Erythroblast (primary cell): Measurements from ENCODE around the gene TMEM108.

Source experiments
- DNase-seq, 2 experiments: peaks; one replicate each; lab custom pipeline; 2025; lab: John Stamatoyannopoulos, UW
- GATA1 ChIP-seq: IDR thresholded peaks from 2 replicates; pipeline ENCODE4 v1.6.1; 2011; ENCODE audit warnings: low read depth, mild to moderate bottlenecking, control low read depth, low read length, moderate library complexity
- POLR2A ChIP-seq: IDR thresholded peaks from 2 replicates; pipeline ENCODE4 v1.6.1; 2011; ENCODE audit warnings: mild to moderate bottlenecking, low read length

TMEM108 gene

DNA sequence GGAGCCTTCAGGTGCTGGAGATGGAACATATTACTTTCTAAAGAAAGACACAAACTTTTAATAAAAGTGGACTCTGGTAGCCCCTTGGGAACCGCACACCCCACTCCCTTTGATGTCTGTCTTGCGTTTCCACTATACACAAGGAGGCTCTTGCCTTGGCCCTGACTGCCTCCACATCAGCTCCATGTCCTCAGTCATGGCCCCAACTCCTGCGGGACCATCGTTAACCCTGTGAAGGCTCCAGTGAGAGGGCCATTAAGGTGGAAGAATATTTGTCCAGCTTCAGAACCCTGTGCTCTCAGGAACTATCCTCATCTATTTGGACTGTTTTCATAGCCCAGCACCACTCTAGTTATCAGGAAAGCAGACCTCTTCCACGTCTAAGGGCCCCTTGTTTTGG is 345.6 kb downstream of the TMEM108 start:
- TF ChIP-seq POLR2A (no peak), GATA1 (no peak)
- DNase-seq: no peak

DNA sequence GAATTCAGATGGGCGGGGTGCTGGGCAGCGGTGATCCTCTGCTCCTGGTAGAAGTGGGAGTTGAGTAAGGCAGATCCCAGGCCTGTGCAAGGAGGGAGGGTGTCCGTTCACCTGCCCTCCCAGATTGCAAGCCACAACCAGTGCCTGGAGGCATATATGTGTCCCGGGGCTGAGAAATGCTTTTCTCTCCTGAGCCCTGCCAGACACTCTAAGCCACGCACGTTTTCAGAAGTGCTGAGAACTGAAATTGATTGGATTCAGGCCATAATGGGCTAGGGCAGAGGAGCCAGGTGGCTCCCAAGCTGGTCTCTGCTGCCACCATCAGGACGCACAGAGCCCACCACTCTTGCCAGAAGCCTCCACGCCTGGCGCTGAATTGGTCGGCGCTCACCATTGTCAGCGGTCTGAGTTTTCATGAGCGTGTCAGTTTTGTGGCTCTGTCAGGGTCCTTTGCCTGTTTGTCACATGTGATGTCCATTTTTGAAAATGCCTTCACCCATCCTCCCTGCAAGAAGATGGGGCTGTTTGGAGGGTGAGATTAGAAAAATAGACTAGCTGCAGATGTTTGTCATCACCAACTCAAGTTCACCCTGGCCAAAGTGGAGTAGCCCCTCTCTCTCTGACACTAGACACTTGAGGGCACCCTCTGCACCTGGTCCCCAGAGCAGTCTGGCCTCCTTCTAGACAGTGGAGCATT is 346.3 kb downstream of the TMEM108 start:
- no peak for TF ChIP-seq GATA1
- no peak for TF ChIP-seq POLR2A
- DNase-seq: peak; percentile 33 to 45

DNA sequence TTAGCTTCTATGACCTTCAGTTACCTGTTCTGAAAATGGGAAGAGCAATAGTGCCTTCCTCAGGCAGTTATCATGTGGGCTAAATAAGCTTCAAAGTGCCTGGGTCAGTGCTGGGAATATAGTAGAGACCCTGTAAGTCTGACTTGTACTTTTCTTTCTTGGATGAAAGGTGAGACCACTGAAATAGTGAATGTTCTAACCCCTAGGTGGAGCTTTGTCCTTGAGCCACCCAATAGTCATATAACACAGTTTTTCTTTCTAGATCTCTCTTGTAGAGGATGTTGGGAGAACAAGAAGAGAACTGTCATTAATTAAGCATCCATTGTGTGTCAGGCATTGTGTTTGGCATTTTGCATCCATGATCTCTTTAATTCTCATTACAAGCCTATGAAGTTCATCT is 348.7 kb downstream of the TMEM108 start:
- DNase-seq: no peak
- no peak for TF ChIP-seq POLR2A
- TF ChIP-seq GATA1: no peak

DNA sequence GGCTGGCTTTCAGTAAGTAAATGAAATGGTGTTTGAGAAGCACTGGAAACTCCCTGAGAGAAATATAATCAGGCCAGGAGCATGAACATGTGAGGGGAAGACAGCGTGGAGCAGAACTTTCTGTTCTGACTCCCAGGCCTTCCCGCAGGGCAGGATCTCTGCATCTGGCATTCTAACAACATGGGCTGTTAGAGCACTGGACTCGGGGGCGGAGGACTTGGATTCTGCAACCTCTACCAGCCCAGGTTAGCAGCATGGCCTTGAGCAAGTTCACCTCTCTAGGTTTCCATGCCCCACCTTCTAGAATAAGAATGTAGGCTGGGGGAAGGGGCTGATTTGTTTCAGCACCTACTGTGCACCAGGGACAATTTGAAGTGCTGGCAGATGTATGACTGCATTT is 349.1 kb downstream of the TMEM108 start:
- DNase-seq: no peak
- no peak for TF ChIP-seq GATA1
- no peak for TF ChIP-seq POLR2A

DNA sequence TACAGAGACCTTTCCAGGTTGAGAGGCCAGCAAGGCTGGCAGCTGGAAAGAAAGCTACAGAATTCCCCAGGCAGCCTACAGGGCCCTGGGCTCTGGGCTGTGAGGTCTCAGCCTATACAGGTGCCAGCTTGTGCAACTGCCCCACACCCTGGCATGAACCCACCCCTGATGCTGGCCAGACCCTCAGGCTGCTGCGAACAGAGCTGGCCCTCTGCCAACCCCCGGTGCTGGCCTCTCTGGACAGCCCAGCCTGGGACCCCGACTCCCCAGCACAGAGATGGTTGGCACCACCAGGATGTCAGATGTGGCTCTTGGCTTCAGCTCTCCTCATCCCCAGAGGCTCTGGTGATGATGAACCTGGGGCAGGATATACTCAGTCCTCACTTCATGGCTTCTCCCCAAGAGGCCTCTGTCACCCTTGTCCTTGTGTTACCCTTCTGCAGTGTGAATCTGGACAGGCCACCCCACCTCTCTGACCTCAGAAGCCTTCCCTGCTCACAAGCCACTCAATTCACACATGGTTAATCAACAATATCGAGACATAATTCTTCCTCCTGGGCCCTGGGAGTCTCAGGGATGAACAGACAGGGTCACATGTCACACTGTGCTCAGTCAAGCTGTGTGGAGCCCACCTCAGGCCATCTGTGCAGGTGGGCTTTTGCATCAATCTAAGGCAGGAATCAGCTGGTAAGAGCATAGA is 350.7 kb downstream of the TMEM108 start:
- TF ChIP-seq POLR2A: no peak
- no peak for TF ChIP-seq GATA1
- DNase-seq: no peak

DNA sequence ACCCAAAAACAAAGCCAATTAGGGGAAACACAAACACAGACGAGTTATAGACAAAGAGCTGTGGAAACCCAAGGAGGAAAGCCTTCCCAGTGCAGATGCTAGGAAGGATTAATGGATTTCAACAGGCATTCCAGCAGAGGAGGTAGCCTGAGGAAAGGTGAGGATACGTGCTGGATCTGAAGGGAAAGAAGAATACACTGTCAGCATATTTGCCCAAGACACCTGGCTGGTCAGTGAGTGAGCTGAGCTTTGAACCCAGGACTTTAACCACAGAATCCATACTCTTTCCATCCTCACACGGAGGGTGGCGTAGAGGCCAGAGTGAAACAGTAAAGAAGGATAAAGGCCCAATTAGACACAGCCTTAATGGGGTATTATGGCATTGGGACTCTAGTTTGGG is 352.5 kb downstream of the TMEM108 start:
- no peak for DNase-seq
- TF ChIP-seq GATA1 (no peak), POLR2A (no peak)

DNA sequence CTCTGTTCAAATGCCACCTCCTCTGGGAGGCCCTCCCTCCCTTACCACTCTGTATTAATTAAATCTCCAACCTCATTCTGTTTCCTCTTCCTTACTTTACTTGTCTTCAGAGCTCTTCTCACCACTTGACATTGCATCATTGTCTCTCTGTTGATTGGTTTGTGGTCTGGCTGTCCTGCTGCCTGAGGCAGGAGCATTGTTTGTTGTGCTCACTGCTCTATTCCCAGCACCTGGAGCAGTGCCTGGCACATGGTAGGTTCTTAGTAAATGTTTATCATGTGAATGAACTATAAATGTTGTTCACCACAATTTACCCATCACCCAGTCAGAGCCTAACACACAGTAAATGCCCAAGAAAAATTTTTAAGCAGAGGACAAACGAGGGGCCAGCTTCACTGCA is 355.0 kb downstream of the TMEM108 start:
- DNase-seq: no peak

DNA sequence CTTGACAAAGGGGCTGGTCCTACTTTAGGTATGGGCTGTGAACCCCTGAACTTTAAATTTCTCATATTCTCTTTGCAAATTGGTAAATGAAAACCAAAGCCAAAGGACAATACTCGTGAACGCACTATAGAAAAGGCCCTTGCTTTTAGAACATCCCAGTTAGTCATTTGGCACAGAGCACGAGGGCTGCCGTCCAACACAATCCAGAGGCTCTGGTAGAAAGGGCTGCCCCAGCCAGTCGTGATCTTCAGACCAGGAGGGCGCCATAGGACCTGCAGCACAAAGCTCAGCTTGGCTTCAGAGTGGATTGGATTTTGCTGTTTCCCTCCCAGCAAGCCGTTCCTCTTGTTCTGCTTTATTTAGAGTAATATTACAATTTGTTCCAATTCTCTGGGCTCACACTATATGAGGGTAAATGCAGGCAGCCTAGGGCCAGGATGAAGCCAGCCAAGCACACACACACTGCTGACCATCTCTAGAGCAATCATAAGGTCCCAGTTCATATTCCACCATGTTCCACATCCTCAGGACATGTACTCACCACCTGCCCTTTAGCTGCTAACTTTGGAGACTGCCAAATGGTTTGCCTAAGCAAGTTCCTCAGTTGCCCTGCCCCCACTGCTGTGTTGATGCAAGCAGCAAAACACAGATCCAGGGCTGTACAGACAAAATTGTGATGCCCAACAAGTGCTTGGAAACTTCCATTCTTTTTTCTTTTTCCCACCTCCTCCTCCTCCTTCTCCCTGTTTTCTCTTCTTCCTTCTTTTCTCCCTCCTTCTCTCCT is 355.7 kb downstream of the TMEM108 start:
- TF ChIP-seq GATA1: no peak
- TF ChIP-seq POLR2A: no peak
- no peak for DNase-seq

More for the DNA sequence above, 355.0 kb downstream of the TMEM108 start:
- TF ChIP-seq POLR2A: no peak
- TF ChIP-seq GATA1: no peak

DNA sequence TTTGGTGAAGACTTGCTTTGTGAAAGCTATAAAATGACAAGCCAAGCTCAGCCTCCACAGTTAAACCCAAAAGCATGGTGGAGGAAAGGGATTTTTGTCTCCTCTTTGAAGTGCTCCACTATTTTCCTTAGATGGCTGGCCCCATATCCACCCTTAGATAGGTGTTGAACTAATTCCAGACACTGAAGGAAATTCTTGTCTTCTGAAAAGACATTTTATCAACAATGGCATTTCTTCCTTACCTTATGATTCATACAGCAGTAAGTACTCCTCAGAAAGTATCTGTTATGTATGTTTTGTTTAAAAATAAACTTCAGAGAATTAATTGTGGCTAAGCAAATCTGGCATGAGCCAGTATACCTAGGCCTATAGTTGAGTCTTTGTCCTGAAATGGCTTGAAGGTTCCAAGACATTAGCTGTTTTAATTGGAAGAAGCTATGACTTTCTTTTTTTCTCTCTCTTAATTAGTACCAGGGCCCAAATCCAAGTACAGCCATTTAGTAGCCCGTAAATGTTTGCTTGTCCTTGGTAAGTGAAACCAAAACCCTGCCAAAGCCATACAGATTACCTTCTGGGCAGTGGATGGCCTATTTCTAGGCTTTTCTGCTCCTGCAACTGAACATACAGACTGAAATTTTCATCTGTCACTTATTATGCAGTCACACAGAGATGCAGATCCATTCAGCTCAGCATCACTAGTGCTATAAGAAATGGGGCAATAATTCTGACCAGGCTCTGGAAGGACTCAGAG is 356.5 kb downstream of the TMEM108 start:
- no peak for DNase-seq
- no peak for TF ChIP-seq GATA1
- TF ChIP-seq POLR2A: no peak

DNA sequence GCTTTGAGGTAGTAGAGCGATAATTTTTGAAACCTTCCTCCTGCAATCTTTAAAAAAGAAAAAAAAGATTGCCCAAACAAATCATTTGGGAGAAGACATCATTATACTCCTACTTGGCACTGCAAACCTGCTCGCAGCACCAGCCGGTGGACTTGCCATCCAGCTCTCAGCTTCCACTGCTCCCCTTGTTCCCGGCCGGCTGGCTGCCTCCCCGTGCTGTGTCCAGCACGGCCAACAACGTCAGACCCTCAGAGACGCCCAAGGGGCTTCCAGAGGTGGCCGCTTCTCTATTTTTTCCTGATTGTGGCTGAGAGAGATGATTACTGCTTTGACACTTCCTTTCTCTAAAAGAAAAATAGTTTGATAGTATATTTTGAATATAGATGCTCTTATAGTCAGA is 358.7 kb downstream of the TMEM108 start:
- TF ChIP-seq GATA1 (no peak), POLR2A (no peak)
- DNase-seq: no peak

DNA sequence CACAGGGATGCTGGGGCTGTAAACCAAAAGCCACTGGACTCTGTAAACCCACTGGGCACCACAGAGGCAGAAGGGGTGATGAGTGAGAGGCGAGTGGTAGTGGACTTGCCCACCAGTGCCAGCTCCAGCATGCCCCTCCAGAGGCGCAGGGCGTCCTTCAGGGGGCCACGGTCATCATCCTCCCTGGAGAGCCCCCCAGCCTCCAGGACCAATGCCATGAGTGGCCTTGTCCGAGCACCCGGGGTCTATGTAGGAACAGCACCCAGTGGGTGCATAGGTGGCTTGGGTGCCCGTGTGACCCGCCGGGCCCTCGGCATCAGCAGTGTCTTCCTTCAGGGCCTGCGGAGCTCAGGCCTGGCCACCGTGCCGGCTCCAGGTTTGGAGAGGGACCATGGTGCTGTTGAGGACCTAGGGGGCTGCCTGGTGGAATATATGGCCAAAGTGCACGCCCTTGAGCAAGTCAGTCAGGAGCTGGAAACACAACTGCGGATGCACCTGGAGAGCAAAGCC is 361.9 kb downstream of the TMEM108 start, which contains the start of gene BFSP2:
BFSP2 (plus strand) TSS at position 51 of the 510 bp plus-strand sequence; CDS start at position 79, 28 bp downstream.
- no peak for DNase-seq
- no peak for TF ChIP-seq POLR2A
- TF ChIP-seq GATA1: no peak

DNA sequence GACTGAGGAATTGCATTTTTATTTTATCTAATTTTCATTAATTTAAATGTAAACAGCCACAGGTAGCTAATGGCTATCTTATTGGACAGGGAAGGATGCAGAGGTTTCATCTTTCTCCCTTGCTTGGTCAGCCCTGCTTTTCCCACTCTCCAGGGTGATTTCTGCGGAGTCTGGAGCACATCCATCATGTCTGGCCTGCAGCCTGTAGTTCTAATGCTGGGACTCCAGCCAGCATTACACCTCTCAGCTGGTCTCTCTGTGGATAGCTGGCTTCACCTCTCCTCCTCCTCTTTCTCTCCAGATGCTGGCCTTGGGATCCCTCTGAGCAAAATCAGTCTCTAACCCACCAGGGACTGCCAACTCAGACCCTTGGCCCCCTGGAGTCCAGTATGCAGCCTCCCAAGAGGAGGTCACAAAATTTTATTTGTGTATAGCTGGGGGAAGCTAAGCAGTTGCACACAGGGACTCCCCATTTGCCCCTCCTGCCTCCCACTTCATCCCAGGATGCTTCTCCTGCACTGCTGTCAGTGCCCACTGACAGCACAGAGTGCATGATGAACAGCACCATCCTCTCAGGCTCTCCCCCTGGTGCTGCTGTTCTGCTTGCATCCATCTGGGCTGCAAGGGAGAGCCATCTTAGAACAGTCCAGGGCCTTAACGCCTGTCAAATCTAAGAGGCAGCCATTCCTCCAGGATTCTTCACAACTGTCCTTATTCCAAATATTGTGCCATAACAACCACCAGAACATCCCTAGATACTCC is 363.4 kb downstream of the TMEM108 start:
- TF ChIP-seq POLR2A: no peak
- no peak for TF ChIP-seq GATA1
- no peak for DNase-seq
